ENCODE measurements around the gene ARPC2. TPM values are rescaled to one million over a fixed set of nuclear protein-coding genes. Genes with fewer than 3 reads are reported as not detected.
A peak's percentile ranks its signal among the peaks of the same experiment; 100 is the strongest.

Gene ARPC2
- total RNA-seq, 1 experiment from 2014 or later = 213 TPM

- no peaks in the 10 kb centered on the region for H3K9me3 ChIP-seq (ENCODE audit: low read length)
- ATAC-seq (no peak), DNase-seq (no peak)
- H3F3A ChIP-seq (ENCODE audit: low read length, unreplicated experiment) = no peaks in the 10 kb centered on the region
- H3K4me3 ChIP-seq (ENCODE audit: low read length) = no peak overlapping the region
- no peak overlapping the region for H3K4me2 ChIP-seq (ENCODE audit: low read length)
- no TSS peak for BruUV-seq (replicated peaks)
- intact Hi-C loops (cut with micrococcal nuclease) = no loop called here
- H3K4me1 ChIP-seq (ENCODE audit: insufficient read depth, low read length) = no peaks in the 10 kb centered on the region
- TF ChIP-seq EZH2phosphoT487 (IDR thresholded peaks at IDR 0.05; ENCODE audit: borderline replicate concordance, low read length) = no peak
- H3K27me3 ChIP-seq (ENCODE audit: low read length) = no peaks in the 10 kb centered on the region
- H2AFZ ChIP-seq (ENCODE audit: low read length) = no peak overlapping the region
- POLR2A ChIA-PET (ENCODE audit: unreplicated experiment) = interaction anchor here (0.7 kb wide), 1 partner anchor 49 kb away, joined by 3 read pairs; no protein-coding TSS in a partner anchor
- H3K36me3 ChIP-seq (ENCODE audit: low read depth, low read length) = no peaks in the 10 kb centered on the region
- no peak overlapping the region for H3K9ac ChIP-seq (ENCODE audit: low read length)
- no peaks in the 10 kb centered on the region for H3K79me2 ChIP-seq (ENCODE audit: low read length)
- no peaks in the 10 kb centered on the region for H3K9me2 ChIP-seq (replicated peaks; ENCODE audit: low read length)
- H4K20me1 ChIP-seq (ENCODE audit: low read length) = no peaks in the 10 kb centered on the region
- CTCF ChIA-PET = no interaction called here
- no peak overlapping the region for H3K27ac ChIP-seq (ENCODE audit: low read length)
Observed at GRCh38 chr2:218209078-218209477, 7.9 kb upstream of the ARPC2 start.

GRCh38 chr2:218214116-218214515, 2.9 kb upstream of the ARPC2 start:
- Histone ChIP-seq H3K9me3 (ENCODE audit: low read length) (no peaks in the 10 kb centered on the region), H3K4me1 (ENCODE audit: insufficient read depth, low read length) (peaks cover 16% of the 10 kb centered on the region), H3K9me2 (replicated peaks; ENCODE audit: low read length) (no peaks in the 10 kb centered on the region), H3K4me2 (ENCODE audit: low read length) (no peak overlapping the region), H3K27me3 (ENCODE audit: low read length) (no peaks in the 10 kb centered on the region), H2AFZ (ENCODE audit: low read length) (no peak overlapping the region), H3K36me3 (ENCODE audit: low read depth, low read length) (no peaks in the 10 kb centered on the region), H3K27ac (ENCODE audit: low read length) (no peak overlapping the region), H3K4me3 (ENCODE audit: low read length) (no peak overlapping the region), H3K9ac (ENCODE audit: low read length) (no peak overlapping the region), H3F3A (ENCODE audit: low read length, unreplicated experiment) (no peaks in the 10 kb centered on the region), H3K79me2 (ENCODE audit: low read length) (peaks cover 25% of the 10 kb centered on the region), H4K20me1 (ENCODE audit: low read length) (0 out of 2 replicates have a peak, but pooled peaks cover 4% of the 10 kb centered on the region)
- no peak for ATAC-seq
- ChIA-PET POLR2A (ENCODE audit: unreplicated experiment) (no interaction called here), CTCF (no interaction called here)
- intact Hi-C loops (cut with micrococcal nuclease) = no loop called here
- BruUV-seq (replicated peaks) = no TSS peak
- no peak for DNase-seq
- TF ChIP-seq EZH2phosphoT487 (IDR thresholded peaks at IDR 0.05; ENCODE audit: borderline replicate concordance, low read length) (no peak), CTCF (conservative IDR thresholded peaks at IDR 0.05; ENCODE audit: low read depth, low read length) (no peak), EZH2 (IDR thresholded peaks at IDR 0.05; ENCODE audit: low read length, unreplicated experiment) (no peak)

- Histone ChIP-seq H2AFZ (ENCODE audit: low read length) (peak overlapping the region; percentile 92), H3K79me2 (ENCODE audit: low read length) (peaks cover 47% of the 10 kb centered on the region), H3K9me3 (ENCODE audit: low read length) (no peaks in the 10 kb centered on the region), H3K4me2 (ENCODE audit: low read length) (peak overlapping the region; percentile 85), H3K9ac (ENCODE audit: low read length) (peak overlapping the region; percentile 92), H3K4me1 (ENCODE audit: insufficient read depth, low read length) (peaks cover 26% of the 10 kb centered on the region), H3K9me2 (replicated peaks; ENCODE audit: low read length) (no peaks in the 10 kb centered on the region), H3F3A (ENCODE audit: low read length, unreplicated experiment) (no peaks in the 10 kb centered on the region), H3K4me3 (ENCODE audit: low read length) (peak overlapping the region; percentile 100), H3K27ac (ENCODE audit: low read length) (peak overlapping the region; percentile 43), H3K27me3 (ENCODE audit: low read length) (no peaks in the 10 kb centered on the region), H3K36me3 (ENCODE audit: low read depth, low read length) (peaks cover 6% of the 10 kb centered on the region; the same call in 1 of the 2 replicates), H4K20me1 (ENCODE audit: low read length) (peaks cover 16% of the 10 kb centered on the region)
- intact Hi-C loops (cut with micrococcal nuclease) = loop anchor here (1.0 kb wide), 1 partner anchor 30 kb away; no protein-coding TSS in a partner anchor
- ChIA-PET CTCF (no interaction called here), POLR2A (ENCODE audit: unreplicated experiment) (interaction anchor here (0.7 kb wide), 1 partner anchor 54 kb away, joined by 4 read pairs; the partner anchor contains the start of gene PNKD)
- ATAC-seq (peak; percentile 2), DNase-seq (no peak)
- TF ChIP-seq EZH2phosphoT487 (IDR thresholded peaks at IDR 0.05; ENCODE audit: borderline replicate concordance, low read length) = no peak
- TF ChIP-seq CTCF (conservative IDR thresholded peaks at IDR 0.05; ENCODE audit: low read depth, low read length) = no peak
- no peak for TF ChIP-seq EZH2 (IDR thresholded peaks at IDR 0.05; ENCODE audit: low read length, unreplicated experiment)
- BruUV-seq (replicated peaks) = TSS peak; percentile 92
Observed at GRCh38 chr2:218216336-218216673, 684 bp upstream of the ARPC2 start.
